ENCODE measurements around the gene RGS11. TPM values are rescaled to one million over a fixed set of nuclear protein-coding genes. Genes with fewer than 3 reads are reported as not detected.

RGS11 gene
- total RNA-seq, 4 donors from 2014 or later, result 7.1 to 18.2 (median 11.0) TPM

GRCh38 chr16:286491-287297 is 10.9 kb upstream of the RGS11 start:
- no peak for DNase-seq (ENCODE audit: extremely low spot score)
- WGBS, result 96% methylated on average over 19 of the region's 22 CpGs
- intact Hi-C loops (cut with DNase I), result no loop called here

GRCh38 chr16:285146-286055 is 9.7 kb upstream of the RGS11 start:
- Histone ChIP-seq H3K4me1 (peaks cover 8 to 16% (median 13%) of the 10 kb centered on the region in 4 donors), H3K9me3 (no peaks in the 10 kb centered on the region), H3K36me3 (peaks cover 0 to 42% (median 38%) of the 10 kb centered on the region in 4 donors), H3K4me3 (no peak overlapping the region), H3K27me3 (peaks cover 0 to 29% (median 11%) of the 10 kb centered on the region in 4 donors), H3K27ac (replicated peaks in 1 of 4) (no peak overlapping the region)
- no peak for DNase-seq (ENCODE audit: extremely low spot score)
- WGBS, result 96% methylated on average over 25 of the region's 48 CpGs
- TF ChIP-seq CTCF (IDR thresholded peaks at IDR 0.05) (no peak), POLR2A (IDR thresholded peaks at IDR 0.05; ENCODE audit: low read depth) (no peak), EP300 (IDR thresholded peaks at IDR 0.05) (no peak), POLR2AphosphoS5 (IDR thresholded peaks at IDR 0.05) (no peak)
- intact Hi-C loops (cut with DNase I), result no loop called here

More at GRCh38 chr16:286491-287297, 10.9 kb upstream of the RGS11 start:
- H3K27ac ChIP-seq (replicated peaks in 1 of 4), result no peak overlapping the region
- H3K36me3 ChIP-seq, result peaks cover 7 to 54% (median 51%) of the 10 kb centered on the region in 4 donors
- TF ChIP-seq POLR2AphosphoS5 (IDR thresholded peaks at IDR 0.05) (no peak), POLR2A (IDR thresholded peaks at IDR 0.05; ENCODE audit: low read depth) (no peak)
- H3K27me3 ChIP-seq, result peaks cover 0 to 16% (median 2%) of the 10 kb centered on the region in 4 donors
- no peaks in the 10 kb centered on the region for H3K9me3 ChIP-seq
- peaks cover 0 to 4% (median 1%) of the 10 kb centered on the region in 4 donors for H3K4me1 ChIP-seq
- H3K4me3 ChIP-seq, result no peak overlapping the region

GRCh38 chr16:284204-285120 is 8.7 kb upstream of the RGS11 start:
- H3K4me1 ChIP-seq, result peaks cover 10 to 22% (median 17%) of the 10 kb centered on the region in 4 donors
- WGBS, result 94% methylated on average over 14 of the region's 52 CpGs
- peaks cover 0 to 36% (median 11%) of the 10 kb centered on the region in 4 donors for H3K27me3 ChIP-seq
- DNase-seq (ENCODE audit: extremely low spot score), result no peak
- H3K36me3 ChIP-seq, result peaks cover 0 to 32% (median 29%) of the 10 kb centered on the region in 4 donors
- H3K9me3 ChIP-seq, result no peaks in the 10 kb centered on the region
- no peak overlapping the region for H3K27ac ChIP-seq (replicated peaks in 1 of 4)
- TF ChIP-seq EP300 (IDR thresholded peaks at IDR 0.05) (no peak), CTCF (IDR thresholded peaks at IDR 0.05) (no peak), POLR2AphosphoS5 (IDR thresholded peaks at IDR 0.05) (no peak)
- intact Hi-C loops (cut with DNase I), result no loop called here
- no peak overlapping the region for H3K4me3 ChIP-seq

- no peak within 1 kb of the TSS for H3K27ac ChIP-seq (replicated peaks in 1 of 4)
- DNase-seq (ENCODE audit: extremely low spot score), result no peak
- intact Hi-C loops (cut with DNase I), result no loop called here
- H3K27me3 ChIP-seq, result peaks cover 0 to 38% (median 11%) of the 10 kb centered on the region in 4 donors
- TF ChIP-seq POLR2AphosphoS5 (IDR thresholded peaks at IDR 0.05) (no peak), POLR2A (IDR thresholded peaks at IDR 0.05; ENCODE audit: low read depth) (no peak)
- H3K4me3 ChIP-seq, result no peak within 1 kb of the TSS
- peaks cover 0 to 20% (median 16%) of the 10 kb centered on the region in 4 donors for H3K36me3 ChIP-seq
- H3K4me1 ChIP-seq, result peaks cover 10 to 22% (median 17%) of the 10 kb centered on the region in 4 donors
- WGBS, result 75% methylated on average over 15 of the region's 25 CpGs
- no peaks in the 10 kb centered on the region for H3K9me3 ChIP-seq
These were observed 7.5 kb upstream of the RGS11 start, which contains the start of gene PDIA2 for GRCh38 chr16:283033-283805. Gene PDIA2 (plus strand): TSS chr16:283164. CDS start chr16:283170, 6 bp downstream.
